H9 (cell line): ENCODE results near the gene NGFR. TPM values are rescaled to one million over a fixed set of nuclear protein-coding genes. Genes with fewer than 3 reads are reported as not detected.
A peak's percentile ranks its signal among the peaks of the same experiment; 100 is the strongest.

Experiments
- DNase-seq: peaks from one replicate; pipeline ENCODE4 v3.0.0-alpha.2; 2017
- H2AFZ ChIP-seq: one replicate; pipeline ENCODE4 v1.6.1; 2013; ENCODE audit warnings: mild to moderate bottlenecking, low read length, control low read depth, moderate library complexity
- H2AK5ac ChIP-seq: 2 replicates; pipeline ENCODE4 v1.6.1; 2013; ENCODE audit warnings: low read length, control low read depth, mixed read lengths; ENCODE audit not compliant: insufficient read length
- H2BK120ac ChIP-seq: one replicate; pipeline ENCODE4 v1.6.1; 2013; ENCODE audit warnings: low read depth, mild to moderate bottlenecking, low read length, control low read depth, inconsistent platforms; ENCODE audit not compliant: poor library complexity, severe bottlenecking
- H2BK12ac ChIP-seq: 2 replicates; pipeline ENCODE4 v1.6.1; 2013; ENCODE audit warnings: low read length, control low read depth, mixed read lengths, low read depth; ENCODE audit not compliant: insufficient read length
- H2BK15ac ChIP-seq: 2 replicates; pipeline ENCODE4 v1.6.1; 2013; ENCODE audit warnings: low read depth, low read length, control low read depth
- H2BK20ac ChIP-seq: one replicate; pipeline ENCODE4 v1.6.1; 2013; ENCODE audit warnings: low read depth, mild to moderate bottlenecking, low read length, control low read depth, inconsistent platforms; ENCODE audit not compliant: poor library complexity, severe bottlenecking
- H2BK5ac ChIP-seq: 2 replicates; pipeline ENCODE4 v1.6.1; 2013; ENCODE audit warnings: low read length, control low read depth, mixed read lengths; ENCODE audit not compliant: insufficient read length
- H3K14ac ChIP-seq: 2 replicates; pipeline ENCODE4 v1.6.1; 2013; ENCODE audit warnings: low read length, control low read depth; ENCODE audit not compliant: insufficient read depth
- H3K18ac ChIP-seq: 2 replicates; pipeline ENCODE4 v1.6.1; 2013; ENCODE audit warnings: low read depth, mild to moderate bottlenecking, mixed read lengths, low read length, control low read depth; ENCODE audit not compliant: insufficient read length
- H3K23ac ChIP-seq: 2 replicates; pipeline ENCODE4 v1.6.1; 2013; ENCODE audit warnings: low read length, control low read depth, mixed read lengths, low read depth; ENCODE audit not compliant: insufficient read length
- H3K23me2 ChIP-seq: 2 replicates; pipeline ENCODE4 v1.6.1; 2013; ENCODE audit warnings: low read depth, mild to moderate bottlenecking, mixed read lengths, low read length, control low read depth; ENCODE audit not compliant: insufficient read length, poor library complexity, severe bottlenecking
- H3K27ac ChIP-seq: 2 replicates; pipeline ENCODE4 v1.5.1; 2013; ENCODE audit warnings: low read length, control low read depth, mixed read lengths, low read depth; ENCODE audit not compliant: insufficient read length
- H3K27me3 ChIP-seq: 2 replicates; pipeline ENCODE4 v1.6.1; 2013; ENCODE audit warnings: low read length, control low read depth, inconsistent platforms; ENCODE audit not compliant: insufficient read depth
- H3K4ac ChIP-seq: 2 replicates; pipeline ENCODE4 v1.6.1; 2013; ENCODE audit warnings: low read depth, mild to moderate bottlenecking, control low read depth, inconsistent platforms, low read length, moderate library complexity
- H3K4me1 ChIP-seq: 2 replicates; pipeline ENCODE4 v1.6.1; 2013; ENCODE audit warnings: low read length, control low read depth, inconsistent platforms; ENCODE audit not compliant: insufficient read depth
- H3K4me2 ChIP-seq: 2 replicates; pipeline ENCODE4 v1.6.1; 2013; ENCODE audit warnings: low read length, control low read depth, mixed read lengths; ENCODE audit not compliant: insufficient read length, insufficient read depth
- H3K56ac ChIP-seq: 2 replicates; pipeline ENCODE4 v1.6.1; 2013; ENCODE audit warnings: low read depth, mild to moderate bottlenecking, mixed read lengths, low read length, control low read depth; ENCODE audit not compliant: insufficient read length
- H3K79me1 ChIP-seq: 2 replicates; pipeline ENCODE4 v1.6.1; 2013; ENCODE audit warnings: low read depth, mild to moderate bottlenecking, moderate library complexity, low read length, control low read depth, inconsistent platforms; ENCODE audit not compliant: insufficient read depth, poor library complexity, severe bottlenecking
- H3K79me2 ChIP-seq: 2 replicates; pipeline ENCODE4 v1.6.1; 2013; ENCODE audit warnings: low read length, control low read depth, inconsistent platforms; ENCODE audit not compliant: insufficient read depth
- H3K9ac ChIP-seq: 2 replicates; pipeline ENCODE4 v1.6.1; 2013; ENCODE audit warnings: low read length, control low read depth, mixed read lengths; ENCODE audit not compliant: insufficient read length; ENCODE audit errors: extremely low read depth
- H3K9me3 ChIP-seq: one replicate; pipeline ENCODE4 v1.6.1; 2013; ENCODE audit warnings: low read depth, low read length, inconsistent platforms; ENCODE audit not compliant: control insufficient read depth
- H3T11ph ChIP-seq: one replicate; pipeline ENCODE4 v1.6.1; 2013; ENCODE audit warnings: mild to moderate bottlenecking, low read length, control low read depth, inconsistent platforms
- H4K20me1 ChIP-seq: one replicate; pipeline ENCODE4 v1.6.1; 2013; ENCODE audit not compliant: control insufficient read depth, insufficient read length, insufficient read depth
- H4K5ac ChIP-seq: 2 replicates; pipeline ENCODE4 v1.6.1; 2013; ENCODE audit warnings: low read depth, mild to moderate bottlenecking, mixed read lengths, low read length, control low read depth; ENCODE audit not compliant: insufficient read length
- H4K8ac ChIP-seq: replicated peaks from 2 replicates; pipeline ENCODE4 v1.6.1; 2013; ENCODE audit warnings: low read length, control low read depth, mixed read lengths, low read depth; ENCODE audit not compliant: insufficient read length
- H4K91ac ChIP-seq: 2 replicates; pipeline ENCODE4 v1.6.1; 2013; ENCODE audit warnings: low read depth, mild to moderate bottlenecking, moderate library complexity, mixed read lengths, low read length, control low read depth; ENCODE audit not compliant: insufficient read length
- H3K27ac Mint-ChIP-seq, 3 experiments: 2 replicates in 2 of 3; 3 replicates in 1 of 3; pipeline ENCODE4 v1.8.0; 2020 to 2021; ENCODE audit warnings: mixed read lengths in 3 of 3, mild to moderate bottlenecking in 1 of 3, moderate library complexity in 1 of 3
- H3K27me3 Mint-ChIP-seq: 2 replicates; pipeline ENCODE4 v1.8.0; 2021; ENCODE audit warnings: low read depth, mild to moderate bottlenecking, moderate library complexity, mixed read lengths
- H3K36me3 Mint-ChIP-seq, 3 experiments: 2 replicates in 2 of 3; 3 replicates in 1 of 3; pipeline ENCODE4 v1.8.0; 2020 to 2021; ENCODE audit warnings: low read depth in 3 of 3, mixed read lengths in 3 of 3; ENCODE audit not compliant: insufficient read depth in 1 of 3
- H3K4me1 Mint-ChIP-seq, 2 experiments: 2 replicates each; pipeline ENCODE4 v1.8.0; 2020; ENCODE audit warnings: mixed read lengths in 2 of 2
- H3K4me3 Mint-ChIP-seq, 2 experiments: 2 replicates in 1 of 2; 3 replicates in 1 of 2; pipeline ENCODE4 v1.8.0; 2020 to 2021; ENCODE audit warnings: mild to moderate bottlenecking in 2 of 2, mixed read lengths in 2 of 2, moderate library complexity in 1 of 2
- H3K9me3 Mint-ChIP-seq, 2 experiments: 2 replicates in 1 of 2; 3 replicates in 1 of 2; pipeline ENCODE4 v1.8.0; 2020; ENCODE audit warnings: mild to moderate bottlenecking in 2 of 2, mixed read lengths in 2 of 2, moderate library complexity in 1 of 2
- WGBS: extraction: QIAGEN DNeasy Blood & Tissue Kit; methylation state at CpG from one replicate; pipeline ENCODE4 v1.1.7; 2013; ENCODE audit warnings: missing lambda C conversion rate, low lambda C conversion rate, mixed read lengths; ENCODE audit not compliant: insufficient read length; ENCODE audit errors: extremely low coverage; 5-methylcytosine and 5-hydroxymethylcytosine counted together
- total RNA-seq: library from RNA; stranded (reverse); gene quantifications from 2 replicates; pipeline ENCODE4 v1.2.1, GENCODE V29; 2021
- TF ChIP-seq, protein P1 (sequence below): fragments of 200-600 bp; sonication (generic); conservative IDR thresholded peaks from 3 replicates; pipeline ENCODE4 v1.8.0; 2021; ENCODE audit warnings: antibody characterized with exemption, mild to moderate bottlenecking

NGFR gene
- total RNA-seq, 1 experiment from 2014 or later: 9.6 TPM

GRCh38 chr17:49484588-49484987 is 10.5 kb upstream of the NGFR start:
- DNase-seq: no peak
- H3K14ac ChIP-seq: no peak overlapping the region
- no peak overlapping the region for H3K23ac ChIP-seq
- no peaks in the 10 kb centered on the region for H3K79me1 ChIP-seq
- no peak overlapping the region for H4K91ac ChIP-seq
- H2BK12ac ChIP-seq: no peak overlapping the region
- H2BK120ac ChIP-seq: no peak overlapping the region
- no peak overlapping the region for H3K56ac ChIP-seq
- H2AK5ac ChIP-seq: no peak overlapping the region
- H2BK20ac ChIP-seq: no peak overlapping the region
- no peak overlapping the region for H2AFZ ChIP-seq
- H3K9me3 Mint-ChIP-seq: no peaks in the 10 kb centered on the region
- H3K4me1 ChIP-seq: peaks cover 7% of the 10 kb centered on the region; the same call in 1 of the 2 replicates
- H3K9me3 ChIP-seq: no peaks in the 10 kb centered on the region
- no peak overlapping the region for H2BK5ac ChIP-seq
- peak overlapping the region in 1 of 3 experiments; percentile 90; a peak in 2 of 7 replicates for H3K27ac Mint-ChIP-seq
- H3K27me3 ChIP-seq: no peaks in the 10 kb centered on the region; the same call in 1 of the 2 replicates
- H3K36me3 Mint-ChIP-seq: no peaks in the 10 kb centered on the region
- peak overlapping the region in 1 of 2 experiments; percentile 13; a peak in 1 of 5 replicates for H3K4me3 Mint-ChIP-seq
- TF ChIP-seq, protein P1, sequence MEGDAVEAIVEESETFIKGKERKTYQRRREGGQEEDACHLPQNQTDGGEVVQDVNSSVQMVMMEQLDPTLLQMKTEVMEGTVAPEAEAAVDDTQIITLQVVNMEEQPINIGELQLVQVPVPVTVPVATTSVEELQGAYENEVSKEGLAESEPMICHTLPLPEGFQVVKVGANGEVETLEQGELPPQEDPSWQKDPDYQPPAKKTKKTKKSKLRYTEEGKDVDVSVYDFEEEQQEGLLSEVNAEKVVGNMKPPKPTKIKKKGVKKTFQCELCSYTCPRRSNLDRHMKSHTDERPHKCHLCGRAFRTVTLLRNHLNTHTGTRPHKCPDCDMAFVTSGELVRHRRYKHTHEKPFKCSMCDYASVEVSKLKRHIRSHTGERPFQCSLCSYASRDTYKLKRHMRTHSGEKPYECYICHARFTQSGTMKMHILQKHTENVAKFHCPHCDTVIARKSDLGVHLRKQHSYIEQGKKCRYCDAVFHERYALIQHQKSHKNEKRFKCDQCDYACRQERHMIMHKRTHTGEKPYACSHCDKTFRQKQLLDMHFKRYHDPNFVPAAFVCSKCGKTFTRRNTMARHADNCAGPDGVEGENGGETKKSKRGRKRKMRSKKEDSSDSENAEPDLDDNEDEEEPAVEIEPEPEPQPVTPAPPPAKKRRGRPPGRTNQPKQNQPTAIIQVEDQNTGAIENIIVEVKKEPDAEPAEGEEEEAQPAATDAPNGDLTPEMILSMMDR: no peak
- H4K8ac ChIP-seq: no peak overlapping the region
- no CpG with 5 or more reads among the region's 10 CpGs for WGBS
- H3K4ac ChIP-seq: no peak overlapping the region
- no peak overlapping the region for H3K18ac ChIP-seq
- H3K27me3 Mint-ChIP-seq: peaks cover 30% of the 10 kb centered on the region
- H3K4me1 Mint-ChIP-seq: peaks cover 53 to 62% of the 10 kb centered on the region in 2 experiments
- no peak overlapping the region for H3K27ac ChIP-seq
- no peaks in the 10 kb centered on the region for H3K23me2 ChIP-seq
- no peak overlapping the region for H2BK15ac ChIP-seq
- no peaks in the 10 kb centered on the region for H3K79me2 ChIP-seq
- no peak overlapping the region for H3T11ph ChIP-seq
- H3K9ac ChIP-seq: no peak overlapping the region
- H4K20me1 ChIP-seq: no peaks in the 10 kb centered on the region
- H3K4me2 ChIP-seq: no peak overlapping the region
- no peak overlapping the region for H4K5ac ChIP-seq
